Measurements from ENCODE around the gene NGEF. TPM values are rescaled to one million over a fixed set of nuclear protein-coding genes. Genes with fewer than 3 reads are reported as not detected.

Gene NGEF
- total and polyA plus RNA-seq, 10 of the 15 experiments (the other 5 are each of a cell fraction or from before 2014, with no cell fraction given), result 0.12 TPM; not detected in 9

DNA sequence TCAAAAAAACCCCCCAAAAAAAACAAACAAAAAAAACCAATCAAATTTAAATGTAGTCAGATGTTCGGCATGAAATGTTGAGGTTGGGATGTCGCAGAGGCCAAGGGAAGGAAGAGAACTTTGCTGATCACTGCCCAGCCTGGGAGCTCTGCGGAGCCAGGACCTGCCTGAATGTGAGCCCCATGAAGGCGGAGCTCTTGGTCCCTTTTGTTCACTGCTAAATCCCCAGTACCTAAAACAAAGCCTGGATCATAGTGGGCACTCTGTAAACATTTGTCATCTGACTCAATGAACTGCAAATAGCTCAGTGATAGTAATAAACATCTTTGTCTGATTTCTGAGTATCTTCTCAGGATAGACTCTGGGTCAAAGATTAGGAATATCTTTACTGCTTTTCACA, 64.0 kb downstream of the NGEF start:
- Histone ChIP-seq H3K36me3 (ENCODE audit: control insufficient read depth in 2 of 2, insufficient read depth in 2 of 2, low read length in 1 of 2) (no peaks in the 10 kb centered on the region), H2AFZ (ENCODE audit: control insufficient read depth, low read depth, low read length) (no peak overlapping the region), H3K27ac (ENCODE audit: control insufficient read depth, insufficient read depth) (no peak overlapping the region), H3K9me3 (replicated peaks; ENCODE audit: control insufficient read depth, insufficient read depth, low read length) (no peaks in the 10 kb centered on the region), H4K20me1 (ENCODE audit: control insufficient read depth, insufficient read depth) (no peaks in the 10 kb centered on the region), H3K27me3 (replicated peaks in 1 of 2; ENCODE audit: control insufficient read depth in 2 of 2, insufficient read depth in 2 of 2, low read length in 1 of 2) (no peaks in the 10 kb centered on the region), H3K4me3 (no peak overlapping the region), H3K79me2 (ENCODE audit: control insufficient read depth, insufficient read depth, low read length) (no peaks in the 10 kb centered on the region), H3K4me2 (ENCODE audit: control insufficient read depth, insufficient read depth) (no peak overlapping the region), H3K4me1 (ENCODE audit: control insufficient read depth, insufficient read depth, low read length) (no peaks in the 10 kb centered on the region), H3K9ac (ENCODE audit: control insufficient read depth, insufficient read depth, low read length) (no peak overlapping the region)
- ChIA-PET POLR2A (no interaction called here), RAD21 (ENCODE audit: unreplicated experiment) (no interaction called here), CTCF (interaction anchor here (1.3 to 1.4 kb wide), 2 partner anchors 29 to 105 kb away, joined by 3 read pairs; no protein-coding TSS in a partner anchor), SMC1A (ENCODE audit: uncharacterized antibody, unreplicated experiment) (interaction anchor here (1.1 to 1.7 kb wide), 2 partner anchors 8 to 10 kb away, joined by 3 to 8 read pairs; no protein-coding TSS in a partner anchor)
- TF ChIP-seq, protein P1, sequence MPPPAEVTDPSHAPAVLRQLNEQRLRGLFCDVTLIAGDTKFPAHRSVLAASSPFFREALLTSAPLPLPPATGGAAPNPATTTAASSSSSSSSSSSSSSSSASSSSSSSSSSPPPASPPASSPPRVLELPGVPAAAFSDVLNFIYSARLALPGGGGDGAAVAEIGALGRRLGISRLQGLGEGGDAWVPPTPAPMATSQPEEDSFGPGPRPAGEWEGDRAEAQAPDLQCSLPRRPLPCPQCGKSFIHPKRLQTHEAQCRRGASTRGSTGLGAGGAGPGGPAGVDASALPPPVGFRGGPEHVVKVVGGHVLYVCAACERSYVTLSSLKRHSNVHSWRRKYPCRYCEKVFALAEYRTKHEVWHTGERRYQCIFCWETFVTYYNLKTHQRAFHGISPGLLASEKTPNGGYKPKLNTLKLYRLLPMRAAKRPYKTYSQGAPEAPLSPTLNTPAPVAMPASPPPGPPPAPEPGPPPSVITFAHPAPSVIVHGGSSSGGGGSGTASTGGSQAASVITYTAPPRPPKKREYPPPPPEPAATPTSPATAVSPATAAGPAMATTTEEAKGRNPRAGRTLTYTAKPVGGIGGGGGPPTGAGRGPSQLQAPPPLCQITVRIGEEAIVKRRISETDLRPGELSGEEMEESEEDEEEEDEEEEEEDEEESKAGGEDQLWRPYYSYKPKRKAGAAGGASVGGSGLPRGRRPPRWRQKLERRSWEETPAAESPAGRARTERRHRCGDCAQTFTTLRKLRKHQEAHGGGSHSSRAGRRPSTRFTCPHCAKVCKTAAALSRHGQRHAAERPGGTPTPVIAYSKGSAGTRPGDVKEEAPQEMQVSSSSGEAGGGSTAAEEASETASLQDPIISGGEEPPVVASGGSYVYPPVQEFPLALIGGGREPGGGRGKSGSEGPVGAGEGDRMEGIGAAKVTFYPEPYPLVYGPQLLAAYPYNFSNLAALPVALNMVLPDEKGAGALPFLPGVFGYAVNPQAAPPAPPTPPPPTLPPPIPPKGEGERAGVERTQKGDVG (CRISPR knock-in tag; IDR thresholded peaks at IDR 0.05), result no peak
- no peak for TF ChIP-seq ZZZ3 (IDR thresholded peaks at IDR 0.05; ENCODE audit: control insufficient read depth, insufficient read length, low read depth)
- no peak for TF ChIP-seq ZNF207 (IDR thresholded peaks at IDR 0.05; ENCODE audit: borderline replicate concordance)
- no peak for TF ChIP-seq MYB (IDR thresholded peaks at IDR 0.05; ENCODE audit: borderline replicate concordance, low read depth, low read length)
- TF ChIP-seq, protein P2, sequence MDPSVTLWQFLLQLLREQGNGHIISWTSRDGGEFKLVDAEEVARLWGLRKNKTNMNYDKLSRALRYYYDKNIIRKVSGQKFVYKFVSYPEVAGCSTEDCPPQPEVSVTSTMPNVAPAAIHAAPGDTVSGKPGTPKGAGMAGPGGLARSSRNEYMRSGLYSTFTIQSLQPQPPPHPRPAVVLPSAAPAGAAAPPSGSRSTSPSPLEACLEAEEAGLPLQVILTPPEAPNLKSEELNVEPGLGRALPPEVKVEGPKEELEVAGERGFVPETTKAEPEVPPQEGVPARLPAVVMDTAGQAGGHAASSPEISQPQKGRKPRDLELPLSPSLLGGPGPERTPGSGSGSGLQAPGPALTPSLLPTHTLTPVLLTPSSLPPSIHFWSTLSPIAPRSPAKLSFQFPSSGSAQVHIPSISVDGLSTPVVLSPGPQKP (IDR thresholded peaks at IDR 0.05; ENCODE audit: low read depth, low read length), result no peak
- no peak for TF ChIP-seq POLR2AphosphoS2 (IDR thresholded peaks at IDR 0.05; ENCODE audit: low read depth, low read length)
- no peak for TF ChIP-seq PRDM15 (CRISPR knock-in tag; IDR thresholded peaks at IDR 0.05)
- TF ChIP-seq, protein P3, sequence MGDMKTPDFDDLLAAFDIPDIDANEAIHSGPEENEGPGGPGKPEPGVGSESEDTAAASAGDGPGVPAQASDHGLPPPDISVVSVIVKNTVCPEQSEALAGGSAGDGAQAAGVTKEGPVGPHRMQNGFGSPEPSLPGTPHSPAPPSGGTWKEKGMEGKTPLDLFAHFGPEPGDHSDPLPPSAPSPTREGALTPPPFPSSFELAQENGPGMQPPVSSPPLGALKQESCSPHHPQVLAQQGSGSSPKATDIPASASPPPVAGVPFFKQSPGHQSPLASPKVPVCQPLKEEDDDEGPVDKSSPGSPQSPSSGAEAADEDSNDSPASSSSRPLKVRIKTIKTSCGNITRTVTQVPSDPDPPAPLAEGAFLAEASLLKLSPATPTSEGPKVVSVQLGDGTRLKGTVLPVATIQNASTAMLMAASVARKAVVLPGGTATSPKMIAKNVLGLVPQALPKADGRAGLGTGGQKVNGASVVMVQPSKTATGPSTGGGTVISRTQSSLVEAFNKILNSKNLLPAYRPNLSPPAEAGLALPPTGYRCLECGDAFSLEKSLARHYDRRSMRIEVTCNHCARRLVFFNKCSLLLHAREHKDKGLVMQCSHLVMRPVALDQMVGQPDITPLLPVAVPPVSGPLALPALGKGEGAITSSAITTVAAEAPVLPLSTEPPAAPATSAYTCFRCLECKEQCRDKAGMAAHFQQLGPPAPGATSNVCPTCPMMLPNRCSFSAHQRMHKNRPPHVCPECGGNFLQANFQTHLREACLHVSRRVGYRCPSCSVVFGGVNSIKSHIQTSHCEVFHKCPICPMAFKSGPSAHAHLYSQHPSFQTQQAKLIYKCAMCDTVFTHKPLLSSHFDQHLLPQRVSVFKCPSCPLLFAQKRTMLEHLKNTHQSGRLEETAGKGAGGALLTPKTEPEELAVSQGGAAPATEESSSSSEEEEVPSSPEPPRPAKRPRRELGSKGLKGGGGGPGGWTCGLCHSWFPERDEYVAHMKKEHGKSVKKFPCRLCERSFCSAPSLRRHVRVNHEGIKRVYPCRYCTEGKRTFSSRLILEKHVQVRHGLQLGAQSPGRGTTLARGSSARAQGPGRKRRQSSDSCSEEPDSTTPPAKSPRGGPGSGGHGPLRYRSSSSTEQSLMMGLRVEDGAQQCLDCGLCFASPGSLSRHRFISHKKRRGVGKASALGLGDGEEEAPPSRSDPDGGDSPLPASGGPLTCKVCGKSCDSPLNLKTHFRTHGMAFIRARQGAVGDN (IDR thresholded peaks at IDR 0.05), result no peak
- TF ChIP-seq ETV6 (conservative IDR thresholded peaks at IDR 0.05 in 1 of 2, IDR thresholded peaks at IDR 0.05 in 1 of 2; ENCODE audit: borderline replicate concordance in 1 of 2, low read depth in 1 of 2), result no peak
- no peak for TF ChIP-seq BCL11A (IDR thresholded peaks at IDR 0.05; ENCODE audit: low read depth, low read length)
- no peak for TF ChIP-seq EED (IDR thresholded peaks at IDR 0.05; ENCODE audit: low read depth)
- no TSS peak for BruUV-seq (replicated peaks)
- in situ Hi-C loops (cut with MboI), result no loop called here
- intact Hi-C loops (cut with micrococcal nuclease; ENCODE audit: unreplicated experiment), result no loop called here
- 46% methylated on average over 4 of the region's 4 CpGs for WGBS (ENCODE audit: insufficient coverage, insufficient replicate concordance, low lambda C conversion rate, missing lambda C conversion rate)
- no peak for ATAC-seq
- no peak for FAIRE-seq
- DNase-seq (ENCODE audit: low read depth, low spot score), result no peak
